MG63 (cell line): ENCODE measurements around the gene DENND5B. TPM values are rescaled to one million over a fixed set of nuclear protein-coding genes. Genes with fewer than 3 reads are reported as not detected.
"Not testable (repeated sequence)": the region's sequence is repeated elsewhere in the genome, so short reads cannot be mapped to it uniquely, and the experiment has no call there.

Experiments used
- DNase-seq: peaks from one replicate; pipeline ENCODE4 v3.0.0-alpha.2; 2020
- H3K27me3 ChIP-seq: fragments of 250-450 bp; sonication (Bioruptor Pico); 2 replicates; pipeline ENCODE4 v1.5.1; 2020; ENCODE audit warnings: mild to moderate bottlenecking, moderate library complexity
- H3K36me3 ChIP-seq: fragments of 250-450 bp; sonication (Bioruptor Pico); 2 replicates; pipeline ENCODE4 v1.5.1; 2020; ENCODE audit warnings: mild to moderate bottlenecking, moderate library complexity
- H3K4me3 ChIP-seq: fragments of 250-450 bp; sonication (Bioruptor Pico); 2 replicates; pipeline ENCODE4 v1.5.1; 2020; ENCODE audit warnings: mild to moderate bottlenecking, moderate library complexity
- H3K9me3 ChIP-seq: fragments of 250-450 bp; sonication (Bioruptor Pico); 2 replicates; pipeline ENCODE4 v1.5.1; 2020; ENCODE audit warnings: mild to moderate bottlenecking, moderate library complexity
- total RNA-seq: library from RNA; depleted of rRNA; stranded (reverse); fragments of >200 nt; shearing (Covaris generic); gene quantifications from 2 replicates; pipeline ENCODE4 v1.2.3, GENCODE V29; 2014; ENCODE audit warnings: low replicate concordance

Gene DENND5B
- total RNA-seq, 1 experiment from 2014 or later, result 8.7 TPM

DNA sequence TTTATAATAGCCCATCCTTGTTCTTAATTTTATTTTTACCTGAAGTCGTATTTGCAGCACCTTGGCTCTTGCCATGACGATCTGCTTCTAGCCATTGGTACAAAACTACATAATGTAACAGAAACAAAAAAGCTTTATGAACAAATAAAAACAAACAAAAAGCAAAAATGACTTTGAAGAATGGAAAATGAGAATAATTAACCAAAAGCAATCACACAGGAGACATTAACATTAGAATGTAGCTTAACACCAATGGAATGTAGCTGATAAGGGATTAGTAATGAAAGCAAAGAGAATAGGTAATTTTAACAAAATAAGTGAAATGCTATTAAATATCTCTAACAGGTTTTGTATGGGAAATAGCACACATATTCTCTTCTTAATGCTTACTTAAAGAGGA lies 91.4 kb downstream of the DENND5B start:
- Histone ChIP-seq H3K36me3 (no peaks in the 10 kb centered on the region), H3K4me3 (no peak overlapping the region), H3K9me3 (peaks cover 2% of the 10 kb centered on the region), H3K27me3 (no peaks in the 10 kb centered on the region)
- no peak for DNase-seq

DNA sequence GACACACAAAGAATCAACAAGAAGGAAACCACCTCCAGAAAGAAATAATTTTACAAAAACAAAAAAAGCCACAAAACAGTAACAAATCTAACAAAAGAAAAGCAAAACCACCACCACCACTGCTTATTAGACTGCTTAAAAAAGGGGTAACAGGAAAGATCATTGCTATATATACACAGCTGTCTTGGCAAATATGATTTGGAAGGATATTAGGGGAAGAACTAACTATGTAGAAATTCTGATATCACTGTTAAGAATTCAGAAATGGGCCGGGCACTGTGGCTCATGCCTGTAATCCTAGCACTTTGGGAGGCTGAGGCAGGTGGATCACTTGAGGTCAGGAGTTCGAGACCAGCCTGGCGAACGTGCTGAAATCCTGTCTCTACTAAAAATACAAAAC lies 92.5 kb downstream of the DENND5B start:
- Histone ChIP-seq H3K9me3 (no peaks in the 10 kb centered on the region), H3K36me3 (0 out of 2 replicates have a peak, but pooled peaks cover 3% of the 10 kb centered on the region), H3K4me3 (no peak overlapping the region), H3K27me3 (no peaks in the 10 kb centered on the region)
- no peak for DNase-seq

GRCh38 chr12:31496257-31496656 lies 94.7 kb downstream of the DENND5B start:
- no peak overlapping the region for H3K4me3 ChIP-seq
- H3K27me3 ChIP-seq, result no peaks in the 10 kb centered on the region
- H3K9me3 ChIP-seq, result no peaks in the 10 kb centered on the region
- no peak for DNase-seq
- 0 out of 2 replicates have a peak, but pooled peaks cover 3% of the 10 kb centered on the region for H3K36me3 ChIP-seq

DNA sequence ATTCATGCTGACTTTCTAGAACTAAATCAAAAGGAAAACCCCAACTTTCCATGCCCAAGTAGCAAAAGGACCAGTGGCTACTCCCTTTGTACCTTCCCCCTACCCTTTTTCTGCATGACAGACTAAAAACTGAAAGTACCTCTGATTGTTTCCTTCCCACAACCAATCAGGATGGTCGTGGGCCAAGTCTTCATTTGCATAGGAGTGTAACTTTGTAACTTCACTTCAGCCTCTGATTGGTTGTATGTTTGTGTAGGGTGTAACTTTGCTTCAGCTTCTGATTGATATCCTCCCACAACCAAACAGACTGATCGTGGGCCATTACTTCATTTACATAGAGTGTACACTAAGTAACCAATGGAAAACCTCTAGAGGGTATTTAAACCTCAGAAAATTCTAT lies 96.5 kb downstream of the DENND5B start:
- Histone ChIP-seq H3K4me3 (no peak overlapping the region), H3K27me3 (no peaks in the 10 kb centered on the region), H3K9me3 (no peaks in the 10 kb centered on the region), H3K36me3 (0 out of 2 replicates have a peak, but pooled peaks cover 3% of the 10 kb centered on the region)
- DNase-seq, result no peak

DNA sequence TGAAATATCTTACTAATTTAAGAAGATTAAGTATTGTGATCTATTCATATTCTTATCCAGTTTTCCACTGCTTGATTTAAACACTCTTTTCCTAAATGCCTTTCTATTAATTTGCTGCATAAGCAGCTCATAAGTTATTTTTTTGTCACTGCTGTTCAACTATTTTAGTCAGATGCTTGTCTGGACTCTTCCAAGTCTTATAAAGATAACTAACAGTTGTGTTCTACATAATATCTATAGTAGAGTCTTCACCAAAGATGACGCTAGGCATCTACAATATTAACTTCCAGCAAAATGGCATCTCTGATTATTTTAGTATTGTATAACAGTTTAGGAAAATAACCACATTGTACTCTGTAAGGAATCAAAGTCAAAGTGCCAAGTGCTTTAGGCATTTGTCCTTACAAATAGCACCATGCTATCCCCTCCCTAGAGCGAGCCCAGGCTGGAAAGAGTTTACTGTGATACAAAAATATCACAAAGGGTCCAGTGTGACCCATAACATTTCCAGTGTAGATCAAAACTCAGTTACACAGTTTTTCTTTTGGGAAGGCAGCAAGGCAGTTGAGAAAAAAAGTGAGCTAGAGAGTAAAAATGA lies 98.2 kb downstream of the DENND5B start:
- Histone ChIP-seq H3K4me3 (no peak overlapping the region), H3K9me3 (no peaks in the 10 kb centered on the region), H3K27me3 (no peaks in the 10 kb centered on the region), H3K36me3 (0 out of 2 replicates have a peak, but pooled peaks cover 3% of the 10 kb centered on the region)
- no peak for DNase-seq

GRCh38 chr12:31491841-31492598 lies 98.9 kb downstream of the DENND5B start:
- no peak overlapping the region for H3K4me3 ChIP-seq
- no peaks in the 10 kb centered on the region for H3K9me3 ChIP-seq
- DNase-seq, result peak; percentile 44
- H3K36me3 ChIP-seq, result peaks cover 3% of the 10 kb centered on the region; the same call in 1 of the 2 replicates
- no peaks in the 10 kb centered on the region for H3K27me3 ChIP-seq

DNA sequence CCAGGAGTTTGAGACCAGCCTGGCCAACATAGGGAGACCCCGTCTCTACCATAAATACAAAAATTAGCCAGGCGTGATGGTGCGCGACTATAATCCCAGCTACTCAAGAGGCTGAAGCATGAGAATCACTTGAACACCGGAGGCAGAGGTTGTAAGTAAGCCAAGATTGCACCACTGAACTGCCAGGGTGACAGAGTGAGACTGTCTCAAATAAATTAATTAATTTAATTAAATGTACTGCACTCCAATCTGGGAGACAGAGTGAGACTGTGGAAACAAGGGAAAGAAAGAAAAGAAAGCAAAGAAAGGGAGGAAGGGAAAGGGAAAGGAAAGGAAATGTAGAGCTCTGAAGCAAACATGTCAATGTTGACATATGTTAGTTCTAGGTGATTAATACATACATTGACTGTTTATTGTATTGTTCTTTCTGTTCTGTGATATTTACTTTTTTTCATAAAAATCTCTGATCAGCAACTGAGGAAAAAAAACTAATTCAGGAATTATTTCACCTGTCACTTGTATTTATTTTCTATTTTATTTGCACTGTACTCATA lies 99.6 kb downstream of the DENND5B start:
- no peak for DNase-seq
- no peaks in the 10 kb centered on the region for H3K27me3 ChIP-seq
- H3K4me3 ChIP-seq, result no peak overlapping the region

GRCh38 chr12:31488737-31489338 lies 102.1 kb downstream of the DENND5B start:
- Histone ChIP-seq H3K4me3 (no peak overlapping the region), H3K27me3 (no peaks in the 10 kb centered on the region), H3K36me3 (no peaks in the 10 kb centered on the region; the same call in 1 of the 2 replicates), H3K9me3 (no peaks in the 10 kb centered on the region)
- no peak for DNase-seq

More for the DNA sequence above, 99.6 kb downstream of the DENND5B start:
- Histone ChIP-seq H3K9me3 (no peaks in the 10 kb centered on the region), H3K36me3 (peaks cover 3% of the 10 kb centered on the region; the same call in 1 of the 2 replicates)

DNA sequence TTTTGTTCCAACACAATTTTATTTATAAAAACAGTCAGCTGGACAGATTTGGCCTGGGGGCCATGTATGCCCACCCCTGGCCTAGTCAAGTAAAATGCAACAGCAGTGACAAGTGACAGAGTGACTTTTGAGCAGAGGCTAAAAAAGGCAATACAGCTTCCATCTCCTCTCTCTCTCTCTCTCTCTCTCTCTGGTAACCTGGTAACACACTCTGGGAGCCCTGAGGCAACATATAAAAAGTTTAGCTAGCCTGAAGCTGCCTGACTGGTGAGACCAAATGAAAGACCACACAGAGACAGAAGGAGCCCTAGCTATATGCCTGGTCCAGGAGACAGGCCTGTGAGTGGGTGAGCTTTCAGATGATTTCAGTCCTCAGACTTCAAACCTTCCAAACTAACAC lies 105.4 kb downstream of the DENND5B start:
- Histone ChIP-seq H3K36me3 (no peaks in the 10 kb centered on the region; the same call in 1 of the 2 replicates), H3K9me3 (no peaks in the 10 kb centered on the region), H3K27me3 (no peaks in the 10 kb centered on the region), H3K4me3 (no peak overlapping the region)
- DNase-seq, result no peak

DNA sequence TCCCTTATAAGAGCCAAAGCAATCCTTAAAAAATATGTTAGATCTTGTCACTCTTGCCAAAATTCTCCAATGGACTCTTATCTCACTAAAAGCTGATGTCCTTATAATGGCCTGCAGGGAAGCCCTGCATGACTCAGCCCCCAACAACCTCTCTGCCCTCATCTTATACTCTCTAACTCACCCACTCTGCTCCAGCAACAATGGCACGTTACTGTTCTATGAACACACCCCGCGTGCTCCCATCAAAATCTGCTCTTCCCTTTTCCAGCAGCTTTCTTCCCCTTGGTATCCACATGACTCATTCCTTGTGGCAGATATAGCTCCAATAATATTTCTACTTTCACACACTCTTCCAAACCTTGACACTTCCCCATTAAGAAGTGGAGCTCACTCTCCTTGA lies 108.1 kb downstream of the DENND5B start:
- H3K36me3 ChIP-seq, result no peaks in the 10 kb centered on the region; the same call in 1 of the 2 replicates

DNA sequence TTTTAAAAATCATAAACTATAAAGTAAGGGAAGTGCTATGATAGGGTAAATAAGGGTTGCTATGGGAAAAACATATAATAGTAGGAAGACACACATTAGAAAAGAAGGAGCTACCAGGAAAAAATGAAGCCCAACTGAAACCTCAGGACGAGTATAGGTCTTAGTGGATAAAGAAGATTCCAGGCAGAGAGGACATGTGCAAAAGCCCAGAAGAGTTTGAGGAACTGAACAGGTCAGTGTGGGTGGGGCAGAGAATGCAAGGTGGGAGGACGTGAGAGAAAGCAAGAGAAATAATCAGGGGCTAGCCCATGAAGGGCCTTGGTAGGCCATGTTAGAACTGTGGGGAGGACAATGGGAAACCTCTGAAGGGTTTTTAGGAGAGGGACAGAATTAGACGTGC lies 109.5 kb downstream of the DENND5B start:
- H3K27me3 ChIP-seq, result no peaks in the 10 kb centered on the region
- DNase-seq, result no peak
- H3K36me3 ChIP-seq, result no peaks in the 10 kb centered on the region
- no peak overlapping the region for H3K4me3 ChIP-seq
- H3K9me3 ChIP-seq, result no peaks in the 10 kb centered on the region

More for the DNA sequence above, 108.1 kb downstream of the DENND5B start:
- peak; percentile 4 for DNase-seq
- Histone ChIP-seq H3K9me3 (no peaks in the 10 kb centered on the region), H3K4me3 (no peak overlapping the region), H3K27me3 (no peaks in the 10 kb centered on the region)

DNA sequence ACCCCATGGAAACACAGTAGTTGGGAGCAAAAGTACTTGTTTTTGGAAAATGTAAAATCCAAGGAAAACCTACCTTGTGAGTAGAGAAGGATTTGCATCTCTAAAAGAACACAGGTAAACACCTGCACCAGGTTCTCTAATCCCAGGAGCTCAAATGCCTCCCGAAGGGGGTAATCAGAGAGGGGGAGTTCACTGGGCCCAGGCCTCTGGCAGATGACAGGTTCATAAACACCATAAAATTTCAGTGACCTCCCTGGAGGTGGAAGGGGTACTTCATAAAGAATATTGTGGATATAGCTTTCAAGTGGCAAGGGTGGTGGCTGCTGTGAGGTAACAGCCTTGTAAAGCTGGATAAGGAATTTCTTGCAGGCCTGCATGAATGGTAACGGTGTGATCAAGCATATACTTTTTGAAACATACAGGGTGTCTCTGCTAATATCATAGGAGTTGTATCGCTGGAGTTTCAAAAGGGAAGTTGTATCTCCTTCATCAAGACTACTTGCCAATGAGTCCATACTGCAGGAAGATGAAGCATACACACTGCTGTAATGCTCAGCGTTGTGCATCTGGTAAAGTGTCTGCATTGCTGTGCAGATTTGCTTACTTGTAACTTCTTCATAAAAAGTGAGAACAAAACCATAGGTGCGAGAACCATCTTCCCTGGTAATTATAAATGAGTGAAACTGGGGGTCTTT lies 111.3 kb downstream of the DENND5B start:
- DNase-seq, result no peak

GRCh38 chr12:31478898-31479297 lies 112.0 kb downstream of the DENND5B start:
- Histone ChIP-seq H3K27me3 (no peaks in the 10 kb centered on the region), H3K36me3 (no peaks in the 10 kb centered on the region), H3K4me3 (no peak overlapping the region), H3K9me3 (no peaks in the 10 kb centered on the region)
- DNase-seq, result no peak

More for the DNA sequence above, 111.3 kb downstream of the DENND5B start:
- no peaks in the 10 kb centered on the region for H3K9me3 ChIP-seq
- no peaks in the 10 kb centered on the region for H3K36me3 ChIP-seq
- no peak overlapping the region for H3K4me3 ChIP-seq
- no peaks in the 10 kb centered on the region for H3K27me3 ChIP-seq

DNA sequence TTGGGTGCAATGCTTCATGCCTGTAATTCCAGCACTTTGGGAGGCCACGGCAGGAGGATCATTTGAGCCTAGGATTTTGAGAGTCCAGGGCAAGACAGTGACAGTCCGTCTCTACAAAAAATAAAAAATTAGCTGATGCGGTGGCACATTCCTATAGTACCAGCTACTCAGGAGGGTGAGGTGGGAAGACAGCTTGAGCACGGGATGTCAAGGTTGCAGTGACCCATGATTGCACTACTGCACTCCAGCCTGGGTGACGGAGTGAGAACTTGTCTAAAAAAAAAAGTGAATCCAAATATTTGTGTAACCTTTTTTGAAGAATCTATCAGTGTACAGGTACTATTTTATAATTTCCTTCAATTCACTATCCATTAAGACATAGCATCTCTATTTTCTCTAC lies 112.5 kb downstream of the DENND5B start:
- DNase-seq, result no peak
- no peak overlapping the region for H3K4me3 ChIP-seq
- no peaks in the 10 kb centered on the region for H3K36me3 ChIP-seq
- no peaks in the 10 kb centered on the region for H3K9me3 ChIP-seq
- no peaks in the 10 kb centered on the region for H3K27me3 ChIP-seq

GRCh38 chr12:31477687-31478086 lies 113.2 kb downstream of the DENND5B start:
- Histone ChIP-seq H3K27me3 (no peaks in the 10 kb centered on the region), H3K4me3 (no peak overlapping the region), H3K9me3 (no peaks in the 10 kb centered on the region), H3K36me3 (no peaks in the 10 kb centered on the region)
- no peak for DNase-seq

DNA sequence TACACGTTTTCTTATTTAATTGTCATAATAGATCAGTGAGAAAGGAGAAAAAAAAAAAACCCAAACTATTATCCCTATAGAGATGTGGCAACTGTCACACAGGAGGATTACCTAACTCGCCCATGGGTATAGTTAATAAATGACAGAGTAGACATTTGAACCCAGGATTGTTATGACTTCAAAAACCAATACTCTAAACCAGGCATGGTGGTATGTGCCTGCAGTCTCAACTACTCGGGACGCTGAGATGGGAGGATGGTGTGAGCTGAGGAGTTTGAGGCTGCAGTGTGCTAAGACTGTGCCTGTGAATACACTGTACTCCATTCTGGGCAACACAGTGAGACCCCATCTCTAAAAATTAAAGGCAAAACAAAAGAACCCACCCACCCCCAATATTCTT lies 114.5 kb downstream of the DENND5B start:
- Histone ChIP-seq H3K27me3 (no peaks in the 10 kb centered on the region), H3K4me3 (no peak overlapping the region), H3K9me3 (no peaks in the 10 kb centered on the region), H3K36me3 (no peaks in the 10 kb centered on the region)
- DNase-seq, result no peak

GRCh38 chr12:31475610-31476009 lies 115.3 kb downstream of the DENND5B start:
- not testable (repeated sequence) for H3K4me3 ChIP-seq, H3K36me3 ChIP-seq, H3K9me3 ChIP-seq, DNase-seq, H3K27me3 ChIP-seq
